HL-60 (cell line): ENCODE measurements around the gene HPS1.

ENCODE experiments used
- DNase-seq, 2 experiments: peaks; one replicate each; pipeline ENCODE4 v3.0.0-alpha.2; 2010 to 2020; ENCODE audit warnings: low read depth in 1 of 2, low spot score in 1 of 2
- H3K27ac ChIP-seq: fragments of 250-450 bp; sonication (Bioruptor Pico); replicated peaks from 2 replicates; pipeline ENCODE4 v1.5.1; 2020; ENCODE audit warnings: mild to moderate bottlenecking, moderate library complexity
- H3K27me3 ChIP-seq: fragments of 250-450 bp; sonication (Bioruptor Pico); 2 replicates; pipeline ENCODE4 v1.5.1; 2021; ENCODE audit warnings: mild to moderate bottlenecking, moderate library complexity; ENCODE audit not compliant: insufficient read depth, poor library complexity, severe bottlenecking
- H3K4me3 ChIP-seq: replicated peaks from 2 replicates; pipeline ENCODE4 v1.5.1; 2011; ENCODE audit warnings: mild to moderate bottlenecking, control low read depth, low read length; ENCODE audit not compliant: insufficient read depth
- CTCF ChIP-seq: IDR thresholded peaks from one replicate; pipeline ENCODE4 v1.5.1; 2011; ENCODE audit warnings: low read length, control low read depth, inconsistent platforms; ENCODE audit not compliant: insufficient read depth
- GABPA ChIP-seq: IDR thresholded peaks from 2 replicates; pipeline ENCODE4 v1.6.1; 2012; ENCODE audit warnings: low read depth
- POLR2AphosphoS5 ChIP-seq: IDR thresholded peaks from 2 replicates; pipeline ENCODE4 v1.6.1; 2012; ENCODE audit warnings: low read depth
- REST ChIP-seq: IDR thresholded peaks from 2 replicates; pipeline ENCODE4 v1.6.1; 2012; ENCODE audit warnings: low read depth; ENCODE audit not compliant: insufficient replicate concordance
- SPI1 ChIP-seq: IDR thresholded peaks from 2 replicates; pipeline ENCODE4 v1.6.1; 2012; ENCODE audit warnings: low read depth, mild to moderate bottlenecking, borderline replicate concordance

The HPS1 gene

GRCh38 chr10:98400482-98400881 lies 46.3 kb downstream of the HPS1 start:
- H3K27ac ChIP-seq = no peak overlapping the region
- peak in 1 of 2 experiments; percentile 26 for DNase-seq
- no peak for TF ChIP-seq REST
- H3K4me3 ChIP-seq = no peak overlapping the region
- no peaks in the 10 kb centered on the region for H3K27me3 ChIP-seq

- TF ChIP-seq CTCF (no peak), POLR2AphosphoS5 (no peak), SPI1 (no peak), GABPA (no peak), REST (no peak)
- Histone ChIP-seq H3K27ac (no peak overlapping the region), H3K27me3 (no peaks in the 10 kb centered on the region), H3K4me3 (no peak overlapping the region)
- DNase-seq = no peak
These were observed 47.0 kb downstream of the HPS1 start for GRCh38 chr10:98399784-98400183.

DNA sequence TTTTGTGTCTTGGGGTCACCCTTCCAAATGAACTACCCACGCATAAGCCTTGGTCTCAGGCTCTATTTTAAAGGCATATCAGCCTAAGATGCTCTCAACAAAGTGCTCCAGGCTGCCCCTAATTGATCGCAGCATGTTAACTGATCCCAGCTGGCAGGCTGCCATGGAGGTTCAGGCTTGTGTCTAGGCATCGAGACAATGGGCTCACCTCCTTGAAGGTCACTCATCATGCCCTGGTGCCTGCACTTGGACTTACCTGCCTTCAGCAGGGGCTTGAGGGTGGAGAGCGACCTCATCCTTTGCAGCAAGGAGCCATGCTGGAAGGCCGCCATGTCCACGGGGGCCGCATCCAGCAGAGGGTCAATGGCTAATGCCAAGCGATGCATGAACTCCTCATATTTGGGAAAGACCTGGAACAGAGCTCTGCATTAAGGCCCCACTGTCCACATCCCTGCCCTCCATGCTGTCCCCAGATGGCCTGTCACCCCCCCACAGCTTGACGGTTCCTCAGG lies 49.6 kb downstream of the HPS1 start:
- no peak for TF ChIP-seq POLR2AphosphoS5
- TF ChIP-seq GABPA = no peak
- no peak for TF ChIP-seq CTCF
- no peak for TF ChIP-seq SPI1
- no peak for TF ChIP-seq REST
- peaks cover 2% of the 10 kb centered on the region for H3K27me3 ChIP-seq
- DNase-seq = no peak
- no peak overlapping the region for H3K4me3 ChIP-seq
- no peak overlapping the region for H3K27ac ChIP-seq
